ENCODE measurements around the gene QTRT2. TPM values are rescaled to one million over a fixed set of nuclear protein-coding genes. Genes with fewer than 3 reads are reported as not detected.

QTRT2 gene
- total RNA-seq, 1 experiment from 2014 or later = 38.0 TPM

GRCh38 chr3:114127517-114127916 is 71.0 kb downstream of the QTRT2 start:
- no peak overlapping the region for H3K4me3 ChIP-seq (ENCODE audit: low read length)
- ATAC-seq (no peak), DNase-seq (no peak)
- H3K4me1 ChIP-seq (ENCODE audit: insufficient read depth, low read length) = no peaks in the 10 kb centered on the region
- H3K79me2 ChIP-seq (ENCODE audit: low read length) = no peaks in the 10 kb centered on the region
- no peaks in the 10 kb centered on the region for H3K9me2 ChIP-seq (replicated peaks; ENCODE audit: low read length)
- POLR2A ChIA-PET (ENCODE audit: unreplicated experiment) = no interaction called here
- BruUV-seq (replicated peaks) = no TSS peak
- H3K9me3 ChIP-seq (ENCODE audit: low read length) = no peaks in the 10 kb centered on the region
- no peaks in the 10 kb centered on the region for H3F3A ChIP-seq (ENCODE audit: low read length, unreplicated experiment)
- 0 out of 2 replicates have a peak, but pooled peaks cover 5% of the 10 kb centered on the region for H3K27me3 ChIP-seq (ENCODE audit: low read length)
- H3K9ac ChIP-seq (ENCODE audit: low read length) = no peak overlapping the region
- H3K27ac ChIP-seq (ENCODE audit: low read length) = no peak overlapping the region
- TF ChIP-seq EZH2 (IDR thresholded peaks at IDR 0.05; ENCODE audit: low read length, unreplicated experiment) (no peak), CTCF (conservative IDR thresholded peaks at IDR 0.05; ENCODE audit: low read depth, low read length) (no peak), EZH2phosphoT487 (IDR thresholded peaks at IDR 0.05; ENCODE audit: borderline replicate concordance, low read length) (no peak)
- no peak overlapping the region for H3K4me2 ChIP-seq (ENCODE audit: low read length)
- no peaks in the 10 kb centered on the region for H3K36me3 ChIP-seq (ENCODE audit: low read depth, low read length)
- H2AFZ ChIP-seq (ENCODE audit: low read length) = no peak overlapping the region
- intact Hi-C loops (cut with micrococcal nuclease) = no loop called here
- CTCF ChIA-PET = no interaction called here
- no peaks in the 10 kb centered on the region for H4K20me1 ChIP-seq (ENCODE audit: low read length)

- no peaks in the 10 kb centered on the region for H3K9me2 ChIP-seq (replicated peaks; ENCODE audit: low read length)
- no peak overlapping the region for H3K4me3 ChIP-seq (ENCODE audit: low read length)
- ChIA-PET POLR2A (ENCODE audit: unreplicated experiment) (interaction anchor here (0.7 kb wide), 1 partner anchor 229 kb away, joined by 3 read pairs; no protein-coding TSS in a partner anchor), CTCF (no interaction called here)
- no peaks in the 10 kb centered on the region for H3F3A ChIP-seq (ENCODE audit: low read length, unreplicated experiment)
- H3K9me3 ChIP-seq (ENCODE audit: low read length) = no peaks in the 10 kb centered on the region
- ATAC-seq (no peak), DNase-seq (no peak)
- TF ChIP-seq EZH2phosphoT487 (IDR thresholded peaks at IDR 0.05; ENCODE audit: borderline replicate concordance, low read length) = no peak
- TF ChIP-seq EZH2 (IDR thresholded peaks at IDR 0.05; ENCODE audit: low read length, unreplicated experiment) = no peak
- BruUV-seq (replicated peaks) = no TSS peak
- no peak overlapping the region for H3K9ac ChIP-seq (ENCODE audit: low read length)
- no peaks in the 10 kb centered on the region for H3K4me1 ChIP-seq (ENCODE audit: insufficient read depth, low read length)
- H3K4me2 ChIP-seq (ENCODE audit: low read length) = no peak overlapping the region
- no peak overlapping the region for H3K27ac ChIP-seq (ENCODE audit: low read length)
- H4K20me1 ChIP-seq (ENCODE audit: low read length) = no peaks in the 10 kb centered on the region
- no peak overlapping the region for H2AFZ ChIP-seq (ENCODE audit: low read length)
- intact Hi-C loops (cut with micrococcal nuclease) = no loop called here
- H3K36me3 ChIP-seq (ENCODE audit: low read depth, low read length) = no peaks in the 10 kb centered on the region
- H3K27me3 ChIP-seq (ENCODE audit: low read length) = 0 out of 2 replicates have a peak, but pooled peaks cover 5% of the 10 kb centered on the region
- H3K79me2 ChIP-seq (ENCODE audit: low read length) = no peaks in the 10 kb centered on the region
Measured at GRCh38 chr3:114128231-114128630, 71.7 kb downstream of the QTRT2 start.

- Histone ChIP-seq H3K9ac (ENCODE audit: low read length) (no peak overlapping the region), H2AFZ (ENCODE audit: low read length) (no peak overlapping the region), H3K4me2 (ENCODE audit: low read length) (no peak overlapping the region), H4K20me1 (ENCODE audit: low read length) (no peaks in the 10 kb centered on the region), H3K4me1 (ENCODE audit: insufficient read depth, low read length) (no peaks in the 10 kb centered on the region), H3K79me2 (ENCODE audit: low read length) (no peaks in the 10 kb centered on the region), H3K4me3 (ENCODE audit: low read length) (no peak overlapping the region), H3K27ac (ENCODE audit: low read length) (no peak overlapping the region), H3K9me2 (replicated peaks; ENCODE audit: low read length) (no peaks in the 10 kb centered on the region), H3F3A (ENCODE audit: low read length, unreplicated experiment) (no peaks in the 10 kb centered on the region), H3K27me3 (ENCODE audit: low read length) (0 out of 2 replicates have a peak, but pooled peaks cover 7% of the 10 kb centered on the region), H3K36me3 (ENCODE audit: low read depth, low read length) (no peaks in the 10 kb centered on the region), H3K9me3 (ENCODE audit: low read length) (no peaks in the 10 kb centered on the region)
- no peak for TF ChIP-seq CTCF (conservative IDR thresholded peaks at IDR 0.05; ENCODE audit: low read depth, low read length)
- TF ChIP-seq EZH2phosphoT487 (IDR thresholded peaks at IDR 0.05; ENCODE audit: borderline replicate concordance, low read length) = no peak
- TF ChIP-seq EZH2 (IDR thresholded peaks at IDR 0.05; ENCODE audit: low read length, unreplicated experiment) = no peak
- BruUV-seq (replicated peaks) = no TSS peak
- CTCF ChIA-PET = no interaction called here
- POLR2A ChIA-PET (ENCODE audit: unreplicated experiment) = interaction anchor here (0.7 kb wide), 2 partner anchors 36 to 228 kb away, joined by 3 read pairs; no protein-coding TSS in a partner anchor
- no peak for DNase-seq
- intact Hi-C loops (cut with micrococcal nuclease) = no loop called here
- ATAC-seq = no peak
Measured at GRCh38 chr3:114128826-114129225, 72.3 kb downstream of the QTRT2 start.
